Activated naive CD4-positive, alpha-beta T cell treated with anti-CD3 and anti-CD28 coated beads, Interleukin-2, amount 10 ng/mL, durations not matched to agents 7 days and 5 days (primary cell): ENCODE measurements around the gene PPARGC1A.

ENCODE experiments used
- CTCF ChIA-PET: fragments of 350-600 bp; sonication (Branson Sonifier 250); formaldehyde crosslinking; loops from one replicate; lab custom pipeline; 2021; ENCODE audit warnings: antibody characterized with exemption; lab: Charles Lee
- DNase-seq: peaks from one replicate; pipeline ENCODE4 v3.0.0-alpha.2; 2020
- H3K27ac Mint-ChIP-seq: one replicate; pipeline ENCODE4 v1.8.0; 2021; ENCODE audit warnings: mild to moderate bottlenecking, moderate library complexity, mixed read lengths
- H3K27me3 Mint-ChIP-seq: one replicate; pipeline ENCODE4 v1.8.0; 2021; ENCODE audit warnings: mild to moderate bottlenecking, mixed read lengths
- H3K36me3 Mint-ChIP-seq: one replicate; pipeline ENCODE4 v1.8.0; 2021; ENCODE audit warnings: mixed read lengths
- H3K4me1 Mint-ChIP-seq: one replicate; pipeline ENCODE4 v1.8.0; 2021; ENCODE audit warnings: mixed read lengths
- H3K4me3 Mint-ChIP-seq: one replicate; pipeline ENCODE4 v1.8.0; 2021; ENCODE audit warnings: mild to moderate bottlenecking, moderate library complexity, mixed read lengths
- H3K9me3 Mint-ChIP-seq: one replicate; pipeline ENCODE4 v1.8.0; 2021; ENCODE audit warnings: mixed read lengths

Gene PPARGC1A

DNA sequence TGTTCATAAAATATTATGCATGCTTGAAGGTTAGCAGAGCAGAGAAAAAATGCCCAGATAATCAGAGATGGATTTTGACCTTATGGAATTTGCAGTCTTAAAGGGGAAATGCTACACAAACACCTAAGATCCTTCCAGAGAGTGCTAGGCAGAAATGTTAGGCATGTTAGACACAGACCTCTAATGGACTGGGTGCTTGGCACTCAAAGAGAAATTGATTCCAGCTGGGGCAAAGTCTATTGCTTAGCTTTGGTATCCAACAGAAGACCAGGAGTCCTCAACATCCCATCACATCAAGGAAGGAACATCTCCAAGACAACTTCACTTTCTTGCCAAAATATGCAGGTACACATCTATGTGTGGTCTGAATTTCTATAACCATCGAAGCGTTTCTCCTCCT is 32.2 kb upstream of the PPARGC1A start:
- Mint-ChIP-seq H3K4me1 (no peaks in the 10 kb centered on the region), H3K36me3 (no peaks in the 10 kb centered on the region), H3K27ac (no peak overlapping the region), H3K4me3 (no peak overlapping the region), H3K27me3 (no peaks in the 10 kb centered on the region), H3K9me3 (no peaks in the 10 kb centered on the region)
- DNase-seq, result no peak
- CTCF ChIA-PET, result interaction anchor here (0.7 kb wide), 1 partner anchor 1834 kb away, joined by 3 read pairs; no protein-coding TSS in a partner anchor

DNA sequence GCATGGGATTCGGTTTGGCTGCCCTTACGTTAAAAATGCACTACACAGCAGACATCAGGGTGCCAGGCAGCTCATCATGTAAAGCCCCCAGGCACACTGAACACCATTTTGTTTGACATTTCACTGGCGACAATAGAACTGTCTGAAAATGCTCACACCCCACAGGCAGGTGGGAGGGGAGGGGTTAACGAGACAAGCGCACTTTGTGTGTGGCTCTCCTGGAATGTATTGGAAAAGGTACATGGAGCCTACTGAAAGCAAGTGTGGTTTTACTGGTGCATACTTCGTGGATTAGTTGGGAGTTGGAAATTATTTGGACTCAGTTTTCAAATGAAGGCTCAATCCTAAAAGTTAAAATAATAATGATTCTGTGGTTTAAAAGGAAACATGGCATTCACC is 31.6 kb upstream of the PPARGC1A start:
- DNase-seq, result no peak

GRCh38 chr4:23920716-23921446 is 31.0 kb upstream of the PPARGC1A start:
- Mint-ChIP-seq H3K27ac (no peak overlapping the region), H3K4me3 (no peak overlapping the region), H3K4me1 (no peaks in the 10 kb centered on the region), H3K9me3 (no peaks in the 10 kb centered on the region), H3K27me3 (no peaks in the 10 kb centered on the region), H3K36me3 (no peaks in the 10 kb centered on the region)
- CTCF ChIA-PET, result no interaction called here
- DNase-seq, result no peak

More for the DNA sequence above, 31.6 kb upstream of the PPARGC1A start:
- Mint-ChIP-seq H3K36me3 (no peaks in the 10 kb centered on the region), H3K4me3 (no peak overlapping the region), H3K9me3 (no peaks in the 10 kb centered on the region), H3K27me3 (no peaks in the 10 kb centered on the region), H3K27ac (no peak overlapping the region), H3K4me1 (no peaks in the 10 kb centered on the region)
- CTCF ChIA-PET, result no interaction called here

GRCh38 chr4:23920296-23920695 is 30.4 kb upstream of the PPARGC1A start:
- CTCF ChIA-PET, result no interaction called here
- Mint-ChIP-seq H3K4me3 (no peak overlapping the region), H3K36me3 (no peaks in the 10 kb centered on the region), H3K4me1 (no peaks in the 10 kb centered on the region), H3K27ac (no peak overlapping the region), H3K9me3 (no peaks in the 10 kb centered on the region), H3K27me3 (no peaks in the 10 kb centered on the region)
- DNase-seq, result no peak

- H3K4me3 Mint-ChIP-seq, result no peak overlapping the region
- no peak overlapping the region for H3K27ac Mint-ChIP-seq
- no peak for DNase-seq
- no peaks in the 10 kb centered on the region for H3K27me3 Mint-ChIP-seq
- no peaks in the 10 kb centered on the region for H3K36me3 Mint-ChIP-seq
- no peaks in the 10 kb centered on the region for H3K4me1 Mint-ChIP-seq
- CTCF ChIA-PET, result no interaction called here
- H3K9me3 Mint-ChIP-seq, result no peaks in the 10 kb centered on the region
These were observed 26.4 kb upstream of the PPARGC1A start for GRCh38 chr4:23916282-23916681.

DNA sequence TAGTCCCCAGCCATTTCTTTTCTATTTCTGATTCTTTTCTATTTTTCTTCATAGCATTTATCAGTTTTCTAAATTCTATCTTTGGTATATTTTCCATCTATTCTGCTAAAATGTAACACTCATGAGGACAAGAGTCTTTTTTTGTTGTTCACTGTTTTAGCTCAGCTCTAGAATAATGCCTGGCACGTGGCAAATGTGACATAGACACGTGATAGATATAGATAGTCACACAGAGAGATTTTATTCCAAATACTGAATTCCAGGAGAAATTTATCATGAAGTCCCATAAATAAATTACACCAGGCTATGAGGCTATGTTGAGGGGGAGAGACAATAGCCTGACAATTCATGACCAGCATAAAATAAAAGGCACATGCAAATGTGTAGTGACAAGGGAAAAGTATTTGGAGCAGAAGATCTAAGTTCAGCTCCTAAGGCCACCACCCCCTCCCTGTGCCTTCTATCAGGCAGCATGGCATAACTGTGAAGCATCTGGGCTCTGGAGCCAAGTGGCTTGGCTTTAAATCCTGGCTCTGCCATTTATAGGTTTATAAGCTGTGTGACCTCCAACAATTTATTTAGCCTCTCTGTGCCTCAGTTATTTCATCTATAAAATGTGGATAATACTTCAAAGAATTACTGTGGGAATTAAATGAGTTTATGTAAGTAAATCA is 25.7 kb upstream of the PPARGC1A start:
- Mint-ChIP-seq H3K9me3 (no peaks in the 10 kb centered on the region), H3K27me3 (no peaks in the 10 kb centered on the region), H3K4me3 (no peak overlapping the region), H3K4me1 (no peaks in the 10 kb centered on the region), H3K27ac (no peak overlapping the region), H3K36me3 (no peaks in the 10 kb centered on the region)
- DNase-seq, result no peak
- CTCF ChIA-PET, result no interaction called here

- no peaks in the 10 kb centered on the region for H3K4me1 Mint-ChIP-seq
- no peak for DNase-seq
- no peaks in the 10 kb centered on the region for H3K9me3 Mint-ChIP-seq
- H3K27ac Mint-ChIP-seq, result no peak overlapping the region
- CTCF ChIA-PET, result no interaction called here
- no peak overlapping the region for H3K4me3 Mint-ChIP-seq
- no peaks in the 10 kb centered on the region for H3K36me3 Mint-ChIP-seq
- no peaks in the 10 kb centered on the region for H3K27me3 Mint-ChIP-seq
These were observed 22.0 kb upstream of the PPARGC1A start for GRCh38 chr4:23911675-23912455.

DNA sequence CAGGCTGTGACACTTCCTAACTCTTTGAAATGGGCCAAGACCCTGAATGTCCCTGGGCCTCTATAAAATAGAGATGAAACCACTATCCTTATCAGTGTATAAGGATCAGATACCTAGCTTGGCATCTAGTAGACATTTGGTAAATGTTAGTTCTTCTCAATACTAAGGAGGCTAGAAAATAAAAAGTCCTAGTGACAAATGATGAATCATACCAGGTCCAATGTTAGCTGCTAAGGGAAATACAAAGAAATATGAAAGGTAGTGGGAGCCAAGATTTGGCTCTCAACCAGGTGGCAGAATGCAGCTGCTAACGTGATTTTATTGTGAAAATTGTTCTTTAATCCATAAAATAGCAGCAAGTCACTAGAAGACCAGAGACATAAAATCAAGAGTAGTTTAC is 19.8 kb upstream of the PPARGC1A start:
- no peaks in the 10 kb centered on the region for H3K9me3 Mint-ChIP-seq
- H3K36me3 Mint-ChIP-seq, result no peaks in the 10 kb centered on the region
- H3K27ac Mint-ChIP-seq, result no peak overlapping the region

DNA sequence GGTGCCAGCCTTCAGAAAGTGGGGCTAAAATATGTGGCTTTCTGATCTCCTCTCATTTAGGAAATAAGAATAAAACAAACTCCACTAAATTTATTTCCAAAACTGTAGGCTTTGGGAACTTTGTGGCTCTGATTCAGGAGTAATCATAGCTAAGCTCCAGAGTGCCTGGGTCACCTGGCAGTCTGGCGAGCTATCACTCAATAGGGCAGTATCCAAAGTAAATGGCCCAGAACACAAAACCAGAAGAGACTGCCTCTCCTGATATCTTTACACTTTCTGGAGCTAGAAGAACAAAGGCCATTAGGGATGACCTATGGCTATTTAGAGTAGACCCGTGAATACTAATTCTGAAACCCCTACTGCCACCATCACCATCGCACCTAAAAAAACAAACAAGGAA is 17.0 kb upstream of the PPARGC1A start:
- Mint-ChIP-seq H3K27ac (no peak overlapping the region), H3K36me3 (no peaks in the 10 kb centered on the region), H3K4me1 (no peaks in the 10 kb centered on the region), H3K4me3 (no peak overlapping the region), H3K9me3 (no peaks in the 10 kb centered on the region), H3K27me3 (no peaks in the 10 kb centered on the region)
- DNase-seq, result no peak
- CTCF ChIA-PET, result no interaction called here

More for the DNA sequence above, 19.8 kb upstream of the PPARGC1A start:
- DNase-seq, result no peak
- Mint-ChIP-seq H3K4me1 (no peaks in the 10 kb centered on the region), H3K4me3 (no peak overlapping the region), H3K27me3 (no peaks in the 10 kb centered on the region)
- CTCF ChIA-PET, result no interaction called here

GRCh38 chr4:23904639-23905071 is 14.8 kb upstream of the PPARGC1A start:
- no peak overlapping the region for H3K27ac Mint-ChIP-seq
- H3K4me1 Mint-ChIP-seq, result no peaks in the 10 kb centered on the region
- no peaks in the 10 kb centered on the region for H3K36me3 Mint-ChIP-seq
- no peaks in the 10 kb centered on the region for H3K27me3 Mint-ChIP-seq
- CTCF ChIA-PET, result no interaction called here
- H3K9me3 Mint-ChIP-seq, result no peaks in the 10 kb centered on the region
- no peak overlapping the region for H3K4me3 Mint-ChIP-seq
- DNase-seq, result no peak

GRCh38 chr4:23903859-23904438 is 14.1 kb upstream of the PPARGC1A start:
- Mint-ChIP-seq H3K27ac (no peak overlapping the region), H3K4me1 (no peaks in the 10 kb centered on the region), H3K9me3 (no peaks in the 10 kb centered on the region), H3K27me3 (no peaks in the 10 kb centered on the region), H3K4me3 (no peak overlapping the region), H3K36me3 (no peaks in the 10 kb centered on the region)
- no peak for DNase-seq
- CTCF ChIA-PET, result no interaction called here

- Mint-ChIP-seq H3K27ac (no peak overlapping the region), H3K27me3 (no peaks in the 10 kb centered on the region), H3K36me3 (no peaks in the 10 kb centered on the region), H3K4me3 (no peak overlapping the region), H3K9me3 (no peaks in the 10 kb centered on the region), H3K4me1 (no peaks in the 10 kb centered on the region)
- no peak for DNase-seq
- CTCF ChIA-PET, result no interaction called here
These were observed 12.5 kb upstream of the PPARGC1A start for GRCh38 chr4:23902222-23902804.

- CTCF ChIA-PET, result no interaction called here
- Mint-ChIP-seq H3K27ac (no peak overlapping the region), H3K36me3 (no peaks in the 10 kb centered on the region), H3K4me3 (no peak overlapping the region), H3K9me3 (no peaks in the 10 kb centered on the region), H3K27me3 (no peaks in the 10 kb centered on the region), H3K4me1 (no peaks in the 10 kb centered on the region)
- no peak for DNase-seq
These were observed 10.8 kb upstream of the PPARGC1A start for GRCh38 chr4:23900636-23901035.

- CTCF ChIA-PET, result no interaction called here
- H3K4me1 Mint-ChIP-seq, result no peaks in the 10 kb centered on the region
- no peaks in the 10 kb centered on the region for H3K27me3 Mint-ChIP-seq
These were observed 9.7 kb upstream of the PPARGC1A start for GRCh38 chr4:23899565-23899964.

More at GRCh38 chr4:23899565-23899964, 9.7 kb upstream of the PPARGC1A start:
- H3K27ac Mint-ChIP-seq, result no peak overlapping the region
- no peak for DNase-seq
- H3K4me3 Mint-ChIP-seq, result no peak overlapping the region
- H3K36me3 Mint-ChIP-seq, result no peaks in the 10 kb centered on the region
- H3K9me3 Mint-ChIP-seq, result no peaks in the 10 kb centered on the region
